Neural crest cell (in vitro differentiated cells): ENCODE data around the gene TSPYL4. TPM values are rescaled to one million over a fixed set of nuclear protein-coding genes. Genes with fewer than 3 reads are reported as not detected.

Experiments
- DNase-seq: peaks from one replicate; pipeline ENCODE4 v3.0.0; 2021; ENCODE audit warnings: low read depth, mixed read lengths, low spot score
- H3K27ac Mint-ChIP-seq: one replicate; pipeline ENCODE4 v1.8.0; 2021; ENCODE audit warnings: mild to moderate bottlenecking, mixed read lengths; ENCODE audit not compliant: unreplicated experiment
- H3K27me3 Mint-ChIP-seq: 2 replicates; pipeline ENCODE4 v1.8.0; 2021; ENCODE audit warnings: low read depth, mild to moderate bottlenecking, mixed read lengths
- H3K36me3 Mint-ChIP-seq: 2 replicates; pipeline ENCODE4 v1.8.0; 2021; ENCODE audit warnings: low read depth, mild to moderate bottlenecking, mixed read lengths
- H3K4me1 Mint-ChIP-seq: 2 replicates; pipeline ENCODE4 v1.8.0; 2021; ENCODE audit warnings: mixed read lengths
- H3K4me3 Mint-ChIP-seq: one replicate; pipeline ENCODE4 v1.8.0; 2021; ENCODE audit warnings: mild to moderate bottlenecking, mixed read lengths
- H3K9me3 Mint-ChIP-seq: 2 replicates; pipeline ENCODE4 v1.8.0; 2021; ENCODE audit warnings: mixed read lengths
- CTCF ChIP-seq: fragments of 200-600 bp; sonication (generic); conservative IDR thresholded peaks from 2 replicates; pipeline ENCODE4 v1.5.0; 2021; ENCODE audit warnings: antibody characterized with exemption, mild to moderate bottlenecking
- total RNA-seq: library from RNA; stranded (reverse); gene quantifications from 2 replicates; pipeline ENCODE4 v1.2.1, GENCODE V29; 2021

Gene TSPYL4
- total RNA-seq, 1 donor from 2014 or later: 55.0 TPM

- H3K9me3 Mint-ChIP-seq: no peaks in the 10 kb centered on the region
- no peaks in the 10 kb centered on the region for H3K27me3 Mint-ChIP-seq
- TF ChIP-seq CTCF: no peak
- H3K27ac Mint-ChIP-seq: no peak overlapping the region
- H3K4me3 Mint-ChIP-seq: no peak overlapping the region
- H3K36me3 Mint-ChIP-seq: peaks cover 2% of the 10 kb centered on the region
- no peak for DNase-seq
- H3K4me1 Mint-ChIP-seq: no peaks in the 10 kb centered on the region
These were observed 14.0 kb downstream of the TSPYL4 start for GRCh38 chr6:116239856-116240255.

GRCh38 chr6:116239256-116239655 lies 14.6 kb downstream of the TSPYL4 start:
- no peak overlapping the region for H3K4me3 Mint-ChIP-seq
- H3K4me1 Mint-ChIP-seq: no peaks in the 10 kb centered on the region
- H3K27ac Mint-ChIP-seq: no peak overlapping the region
- H3K27me3 Mint-ChIP-seq: no peaks in the 10 kb centered on the region
- TF ChIP-seq CTCF: no peak
- no peak for DNase-seq
- peaks cover 2% of the 10 kb centered on the region for H3K36me3 Mint-ChIP-seq
- H3K9me3 Mint-ChIP-seq: no peaks in the 10 kb centered on the region

GRCh38 chr6:116238083-116238482 lies 15.8 kb downstream of the TSPYL4 start:
- H3K27me3 Mint-ChIP-seq: no peaks in the 10 kb centered on the region
- TF ChIP-seq CTCF: no peak
- H3K4me1 Mint-ChIP-seq: no peaks in the 10 kb centered on the region
- DNase-seq: no peak
- no peak overlapping the region for H3K4me3 Mint-ChIP-seq
- H3K27ac Mint-ChIP-seq: no peak overlapping the region
- H3K36me3 Mint-ChIP-seq: peaks cover 2% of the 10 kb centered on the region
- H3K9me3 Mint-ChIP-seq: no peaks in the 10 kb centered on the region

GRCh38 chr6:116234689-116235088 lies 19.2 kb downstream of the TSPYL4 start:
- H3K4me3 Mint-ChIP-seq: no peak overlapping the region

GRCh38 chr6:116229287-116229913 lies 24.5 kb downstream of the TSPYL4 start:
- Mint-ChIP-seq H3K36me3 (peaks cover 2% of the 10 kb centered on the region), H3K4me3 (no peak overlapping the region), H3K27me3 (no peaks in the 10 kb centered on the region), H3K27ac (peak overlapping the region; percentile 47), H3K4me1 (peaks cover 5% of the 10 kb centered on the region), H3K9me3 (no peaks in the 10 kb centered on the region)
- TF ChIP-seq CTCF: no peak
- DNase-seq: peak; percentile 48

More at GRCh38 chr6:116234689-116235088, 19.2 kb downstream of the TSPYL4 start:
- Mint-ChIP-seq H3K27ac (no peak overlapping the region), H3K27me3 (no peaks in the 10 kb centered on the region), H3K36me3 (no peaks in the 10 kb centered on the region), H3K9me3 (no peaks in the 10 kb centered on the region), H3K4me1 (no peaks in the 10 kb centered on the region)
- no peak for DNase-seq
- no peak for TF ChIP-seq CTCF
